HG03066 (cell line): Measurements from ENCODE around the gene RAET1G.

Experiments
- ATAC-seq: cut with Tn5 transposase; IDR thresholded peaks from one replicate; pipeline ENCODE4 v1.9.1; 2021; ENCODE audit warnings: low read depth; ENCODE audit not compliant: unreplicated experiment

RAET1G gene

GRCh38 chr6:149872233-149872632, 50.7 kb downstream of the RAET1G start:
- ATAC-seq, result no peak

GRCh38 chr6:149871182-149871581, 51.7 kb downstream of the RAET1G start:
- no peak for ATAC-seq

- ATAC-seq, result no peak
Measured at GRCh38 chr6:149869275-149869892, 53.5 kb downstream of the RAET1G start.

GRCh38 chr6:149867876-149868640, 54.9 kb downstream of the RAET1G start:
- no peak for ATAC-seq
